Astrocyte (in vitro differentiated cells and primary cell): ENCODE results near the gene TLL1. TPM values are rescaled to one million over a fixed set of nuclear protein-coding genes. Genes with fewer than 3 reads are reported as not detected.

Source experiments
- DNase-seq: peaks from one replicate; pipeline ENCODE4 v3.0.0-alpha.2; 2010; ENCODE audit warnings: low read depth
- FAIRE-seq: peaks from 2 replicates; lab custom pipeline; 2011; peaks lifted over from hg19 to GRCh38; lab: Jason Lieb, UNC
- H2AFZ ChIP-seq: 2 replicates; pipeline ENCODE4 v1.6.0; 2012; ENCODE audit warnings: low read depth, low read length, inconsistent platforms
- H3K27ac ChIP-seq: 2 replicates; pipeline ENCODE4 v1.5.1; 2011; ENCODE audit warnings: low read depth, low read length, inconsistent platforms
- H3K27me3 ChIP-seq: 2 replicates; pipeline ENCODE4 v1.6.0; 2011; ENCODE audit warnings: low read length, inconsistent platforms; ENCODE audit not compliant: insufficient read depth
- H3K36me3 ChIP-seq: 2 replicates; pipeline ENCODE4 v1.5.1; 2011; ENCODE audit warnings: low read length, inconsistent platforms; ENCODE audit not compliant: insufficient read depth
- H3K4me1 ChIP-seq: 2 replicates; pipeline ENCODE4 v1.5.1; 2011; ENCODE audit warnings: low read length, inconsistent platforms; ENCODE audit not compliant: insufficient read depth
- H3K4me2 ChIP-seq: 2 replicates; pipeline ENCODE4 v1.6.0; 2012; ENCODE audit warnings: low read length, inconsistent platforms
- H3K4me3 ChIP-seq: 2 replicates; pipeline ENCODE4 v1.5.1; 2011; ENCODE audit warnings: low read depth, mild to moderate bottlenecking, low read length, inconsistent platforms; ENCODE audit not compliant: insufficient read depth
- H3K79me2 ChIP-seq: 2 replicates; pipeline ENCODE4 v1.6.0; 2012; ENCODE audit warnings: mild to moderate bottlenecking, low read length, inconsistent platforms; ENCODE audit not compliant: insufficient read depth
- H3K9ac ChIP-seq: 2 replicates; pipeline ENCODE4 v1.6.0; 2012; ENCODE audit warnings: mild to moderate bottlenecking, low read length, inconsistent platforms
- H3K9me3 ChIP-seq: 2 replicates; pipeline ENCODE4 v1.5.1; 2012; ENCODE audit warnings: low read depth, mild to moderate bottlenecking, low read length, inconsistent platforms; ENCODE audit not compliant: insufficient read depth
- H4K20me1 ChIP-seq: 2 replicates; pipeline ENCODE4 v1.6.0; 2012; ENCODE audit warnings: low read length, inconsistent platforms; ENCODE audit not compliant: insufficient read depth
- H3K27ac Mint-ChIP-seq: one replicate; pipeline ENCODE4 v1.8.0; 2021; ENCODE audit warnings: mild to moderate bottlenecking, mixed read lengths; ENCODE audit not compliant: unreplicated experiment
- H3K27me3 Mint-ChIP-seq: one replicate; pipeline ENCODE4 v1.8.0; 2021; ENCODE audit warnings: low read depth, mixed read lengths; ENCODE audit not compliant: unreplicated experiment
- H3K36me3 Mint-ChIP-seq: one replicate; pipeline ENCODE4 v1.8.0; 2021; ENCODE audit warnings: low read depth, mixed read lengths; ENCODE audit not compliant: unreplicated experiment
- H3K4me1 Mint-ChIP-seq: one replicate; pipeline ENCODE4 v1.8.0; 2021; ENCODE audit warnings: low read depth, mixed read lengths; ENCODE audit not compliant: unreplicated experiment
- H3K4me3 Mint-ChIP-seq: one replicate; pipeline ENCODE4 v1.8.0; 2021; ENCODE audit warnings: mild to moderate bottlenecking, moderate library complexity, mixed read lengths; ENCODE audit not compliant: unreplicated experiment
- H3K9me3 Mint-ChIP-seq: one replicate; pipeline ENCODE4 v1.8.0; 2021; ENCODE audit warnings: mild to moderate bottlenecking, mixed read lengths; ENCODE audit not compliant: unreplicated experiment
- EZH2 ChIP-seq: IDR thresholded peaks from 2 replicates; pipeline ENCODE4 v1.6.1; 2012; ENCODE audit warnings: mild to moderate bottlenecking, low read length, inconsistent platforms; ENCODE audit not compliant: insufficient read depth
- total RNA-seq: library from RNA; stranded (reverse); gene quantifications from 2 replicates; pipeline ENCODE4 v1.2.1, GENCODE V29; 2021
- TF ChIP-seq, protein P1 (sequence below): IDR thresholded peaks from 2 replicates; pipeline ENCODE4 v1.5.1; 2011; ENCODE audit warnings: low read depth, mild to moderate bottlenecking, inconsistent platforms, low read length, moderate library complexity; ENCODE audit not compliant: insufficient read depth

TLL1 gene
- total RNA-seq, 1 donor from 2014 or later, result 2.7 TPM

DNA sequence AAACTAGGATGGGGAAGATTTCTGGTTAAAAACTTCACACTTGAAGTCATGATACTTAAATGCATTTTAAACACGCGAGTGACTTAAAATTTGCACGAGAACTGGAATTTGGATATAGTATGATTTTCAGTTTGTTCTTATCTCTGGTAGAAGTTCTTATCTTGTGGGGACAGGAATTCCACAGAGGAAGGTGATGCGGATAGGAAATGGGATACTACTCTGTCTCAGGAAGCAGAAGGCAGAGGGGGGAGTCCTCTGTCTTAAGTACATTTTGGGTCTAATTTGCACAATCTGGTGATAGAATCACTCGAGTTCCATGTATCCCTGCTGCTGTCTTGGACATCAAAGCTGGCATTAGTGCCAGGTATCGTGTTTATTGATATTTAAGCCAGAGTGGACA is 53.3 kb downstream of the TLL1 start:
- H3K27ac ChIP-seq, result no peak overlapping the region
- H3K9ac ChIP-seq, result no peak overlapping the region
- no peaks in the 10 kb centered on the region for H3K4me1 ChIP-seq
- H3K36me3 Mint-ChIP-seq, result no peaks in the 10 kb centered on the region
- H3K4me2 ChIP-seq, result no peak overlapping the region
- peaks cover 2% of the 10 kb centered on the region for H3K4me1 Mint-ChIP-seq
- no peaks in the 10 kb centered on the region for H4K20me1 ChIP-seq
- H3K27me3 Mint-ChIP-seq, result no peaks in the 10 kb centered on the region
- TF ChIP-seq EZH2, result no peak
- TF ChIP-seq, protein P1, sequence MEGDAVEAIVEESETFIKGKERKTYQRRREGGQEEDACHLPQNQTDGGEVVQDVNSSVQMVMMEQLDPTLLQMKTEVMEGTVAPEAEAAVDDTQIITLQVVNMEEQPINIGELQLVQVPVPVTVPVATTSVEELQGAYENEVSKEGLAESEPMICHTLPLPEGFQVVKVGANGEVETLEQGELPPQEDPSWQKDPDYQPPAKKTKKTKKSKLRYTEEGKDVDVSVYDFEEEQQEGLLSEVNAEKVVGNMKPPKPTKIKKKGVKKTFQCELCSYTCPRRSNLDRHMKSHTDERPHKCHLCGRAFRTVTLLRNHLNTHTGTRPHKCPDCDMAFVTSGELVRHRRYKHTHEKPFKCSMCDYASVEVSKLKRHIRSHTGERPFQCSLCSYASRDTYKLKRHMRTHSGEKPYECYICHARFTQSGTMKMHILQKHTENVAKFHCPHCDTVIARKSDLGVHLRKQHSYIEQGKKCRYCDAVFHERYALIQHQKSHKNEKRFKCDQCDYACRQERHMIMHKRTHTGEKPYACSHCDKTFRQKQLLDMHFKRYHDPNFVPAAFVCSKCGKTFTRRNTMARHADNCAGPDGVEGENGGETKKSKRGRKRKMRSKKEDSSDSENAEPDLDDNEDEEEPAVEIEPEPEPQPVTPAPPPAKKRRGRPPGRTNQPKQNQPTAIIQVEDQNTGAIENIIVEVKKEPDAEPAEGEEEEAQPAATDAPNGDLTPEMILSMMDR, result no peak
- no peaks in the 10 kb centered on the region for H3K79me2 ChIP-seq
- FAIRE-seq (no peak), DNase-seq (no peak)
- H3K9me3 ChIP-seq, result no peaks in the 10 kb centered on the region
- H3K4me3 Mint-ChIP-seq, result no peak overlapping the region
- H3K4me3 ChIP-seq, result no peak overlapping the region
- H3K36me3 ChIP-seq, result no peaks in the 10 kb centered on the region
- H2AFZ ChIP-seq, result no peak overlapping the region
- H3K27ac Mint-ChIP-seq, result no peak overlapping the region
- no peaks in the 10 kb centered on the region for H3K27me3 ChIP-seq
- H3K9me3 Mint-ChIP-seq, result no peaks in the 10 kb centered on the region

DNA sequence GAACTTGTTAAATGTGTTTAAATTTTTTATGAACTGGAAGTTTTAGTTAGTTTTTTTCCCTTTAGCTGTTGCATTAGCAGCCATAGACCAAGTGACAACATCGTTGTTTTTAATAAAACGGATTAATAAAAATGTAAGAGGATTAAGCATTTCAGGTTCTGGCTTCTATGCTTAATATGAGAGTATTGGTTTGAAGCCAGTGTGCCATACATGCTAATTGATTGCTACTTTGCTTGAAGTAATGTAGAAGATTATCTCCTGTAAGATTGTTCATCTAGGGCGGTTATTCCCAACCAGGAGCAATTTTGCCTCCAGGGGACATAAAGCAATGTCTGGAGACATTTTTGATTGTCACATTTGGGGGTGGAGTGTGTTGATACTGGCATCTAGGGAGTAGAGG is 54.3 kb downstream of the TLL1 start:
- DNase-seq, result no peak
- TF ChIP-seq EZH2, result no peak
- TF ChIP-seq, protein P1, result no peak
- Histone ChIP-seq H3K9ac (no peak overlapping the region), H3K36me3 (no peaks in the 10 kb centered on the region), H3K4me3 (no peak overlapping the region), H2AFZ (no peak overlapping the region), H3K27me3 (no peaks in the 10 kb centered on the region), H3K9me3 (no peaks in the 10 kb centered on the region), H3K4me2 (no peak overlapping the region), H3K27ac (no peak overlapping the region), H4K20me1 (no peaks in the 10 kb centered on the region), H3K79me2 (no peaks in the 10 kb centered on the region), H3K4me1 (no peaks in the 10 kb centered on the region)
- H3K4me3 Mint-ChIP-seq, result no peak overlapping the region
- H3K9me3 Mint-ChIP-seq, result no peaks in the 10 kb centered on the region
- H3K27me3 Mint-ChIP-seq, result no peaks in the 10 kb centered on the region
- peaks cover 2% of the 10 kb centered on the region for H3K4me1 Mint-ChIP-seq
- H3K36me3 Mint-ChIP-seq, result no peaks in the 10 kb centered on the region
- no peak overlapping the region for H3K27ac Mint-ChIP-seq
- FAIRE-seq, result no peak

DNA sequence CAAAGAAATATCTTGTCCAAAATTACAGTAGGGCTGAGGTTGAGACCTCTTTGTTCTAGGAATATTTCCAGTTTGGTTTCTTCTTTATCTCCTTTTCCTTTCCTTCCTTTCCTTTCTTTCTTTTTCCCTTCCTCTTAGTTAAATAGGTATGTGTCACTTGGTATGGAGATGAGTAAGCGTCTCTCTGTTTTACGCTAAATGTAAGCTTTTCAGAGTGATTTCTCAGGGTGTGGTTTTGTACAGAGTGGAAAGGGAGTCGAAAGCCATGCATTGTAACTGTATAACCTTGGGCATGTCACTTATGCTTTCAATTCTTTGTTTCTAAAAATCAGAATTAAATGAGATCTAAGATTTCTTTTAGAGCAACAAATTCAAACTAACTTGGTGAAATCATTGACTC is 54.8 kb downstream of the TLL1 start:
- Histone ChIP-seq H3K79me2 (no peaks in the 10 kb centered on the region), H3K4me3 (no peak overlapping the region), H3K36me3 (no peaks in the 10 kb centered on the region), H3K27ac (no peak overlapping the region), H3K4me2 (no peak overlapping the region), H4K20me1 (no peaks in the 10 kb centered on the region), H3K27me3 (no peaks in the 10 kb centered on the region), H2AFZ (no peak overlapping the region), H3K4me1 (no peaks in the 10 kb centered on the region), H3K9me3 (no peaks in the 10 kb centered on the region), H3K9ac (no peak overlapping the region)
- DNase-seq (no peak), FAIRE-seq (no peak)
- no peak for TF ChIP-seq EZH2
- TF ChIP-seq, protein P1, result no peak
- Mint-ChIP-seq H3K4me1 (peaks cover 2% of the 10 kb centered on the region), H3K27ac (no peak overlapping the region), H3K27me3 (no peaks in the 10 kb centered on the region), H3K4me3 (no peak overlapping the region), H3K9me3 (no peaks in the 10 kb centered on the region), H3K36me3 (no peaks in the 10 kb centered on the region)
